GM18861 (cell line): ENCODE results near the gene SPOCK3.

Experiments
- ATAC-seq: cut with Tn5 transposase; IDR thresholded peaks from one replicate; pipeline ENCODE4 v1.9.1; 2021; ENCODE audit not compliant: unreplicated experiment

Gene SPOCK3

GRCh38 chr4:167176723-167177367 lies 57.4 kb downstream of the SPOCK3 start:
- ATAC-seq: no peak

GRCh38 chr4:167171928-167172327 lies 62.4 kb downstream of the SPOCK3 start:
- ATAC-seq: no peak

- no peak for ATAC-seq
Measured at GRCh38 chr4:167168611-167169010, 65.7 kb downstream of the SPOCK3 start.

DNA sequence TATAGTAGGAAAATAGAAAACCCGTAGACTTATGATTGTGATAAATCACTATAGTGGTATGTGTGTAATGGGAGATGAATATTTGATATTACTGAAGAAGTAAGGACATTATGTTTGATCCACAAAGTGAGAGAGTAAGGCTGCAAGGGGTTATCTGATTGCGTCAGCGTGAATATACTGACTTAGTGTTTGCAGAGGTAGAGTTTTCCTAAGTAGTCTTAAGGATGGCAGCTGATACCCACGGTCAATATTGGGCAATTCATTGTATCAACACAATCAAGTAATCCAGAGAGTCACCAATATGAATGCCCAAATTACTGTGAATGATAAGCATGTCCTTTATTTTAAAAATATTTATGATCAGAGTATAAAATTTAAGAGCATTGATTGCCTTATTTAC lies 83.7 kb downstream of the SPOCK3 start:
- no peak for ATAC-seq

GRCh38 chr4:167144605-167145004 lies 89.7 kb downstream of the SPOCK3 start:
- ATAC-seq: no peak

- ATAC-seq: no peak
Measured at GRCh38 chr4:167143018-167143417, 91.3 kb downstream of the SPOCK3 start.

- ATAC-seq: no peak
Measured at GRCh38 chr4:167136270-167136669, 98.0 kb downstream of the SPOCK3 start.

- ATAC-seq: no peak
Measured at GRCh38 chr4:167129146-167129545, 105.1 kb downstream of the SPOCK3 start.

DNA sequence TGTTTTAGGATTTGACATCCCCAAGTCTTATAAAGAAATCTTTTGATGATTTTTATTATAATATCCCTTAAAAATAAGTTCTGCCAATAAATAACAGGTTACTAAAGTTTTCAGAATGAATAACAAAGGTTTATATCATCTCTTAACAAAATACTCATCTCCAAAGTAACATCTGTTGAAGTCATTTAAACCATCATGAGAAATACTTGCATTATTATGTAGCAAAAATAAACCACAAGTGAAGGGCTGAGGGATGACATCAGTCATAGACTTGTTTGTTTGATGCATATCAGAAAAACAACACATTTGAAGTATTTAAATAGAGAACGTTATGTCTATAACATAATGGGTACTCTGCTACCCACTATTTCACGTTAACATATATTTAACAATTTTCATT lies 114.9 kb downstream of the SPOCK3 start:
- ATAC-seq: no peak

GRCh38 chr4:167117273-167117672 lies 117.0 kb downstream of the SPOCK3 start:
- ATAC-seq: no peak

- ATAC-seq: no peak
Measured at GRCh38 chr4:167114416-167114971, 119.8 kb downstream of the SPOCK3 start.

- no peak for ATAC-seq
Measured at GRCh38 chr4:167111622-167112021, 122.7 kb downstream of the SPOCK3 start.

GRCh38 chr4:167111092-167111491 lies 123.2 kb downstream of the SPOCK3 start:
- no peak for ATAC-seq

DNA sequence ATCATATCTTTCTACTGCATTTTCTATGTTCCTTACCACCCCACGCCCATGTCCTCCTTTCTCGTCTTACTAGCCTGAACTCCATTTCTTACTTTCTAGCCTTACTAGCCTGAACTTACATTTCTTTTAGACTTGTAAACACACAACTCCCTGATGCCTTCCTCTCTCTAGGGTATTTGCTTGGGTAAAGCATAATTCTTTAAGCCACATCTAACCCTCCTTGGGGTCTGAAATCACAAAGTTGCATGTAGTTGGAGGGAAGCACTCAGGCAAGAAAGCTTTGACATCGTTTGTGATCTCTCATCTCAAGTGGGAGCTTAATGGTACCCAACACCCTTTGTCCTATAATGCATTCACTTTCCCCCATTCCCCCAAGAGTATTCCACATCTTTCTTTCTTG lies 124.4 kb downstream of the SPOCK3 start:
- no peak for ATAC-seq

DNA sequence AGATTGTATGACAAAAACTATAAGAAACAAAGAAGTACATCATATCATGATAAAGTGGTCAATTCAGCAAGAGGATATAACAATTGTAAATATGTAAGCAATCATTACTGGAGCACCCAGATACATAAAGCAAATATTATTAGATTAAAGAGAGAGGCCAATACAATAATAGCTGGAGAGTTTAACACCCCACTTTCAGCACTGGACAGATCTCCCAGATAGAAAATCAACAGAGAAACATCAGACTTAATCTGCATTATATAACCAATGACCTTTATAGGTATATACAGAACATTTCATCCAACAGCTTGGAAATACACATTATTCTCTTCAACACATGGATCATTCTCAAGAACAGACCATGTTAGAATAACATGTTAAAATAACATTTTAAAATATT lies 128.4 kb downstream of the SPOCK3 start:
- ATAC-seq: no peak

DNA sequence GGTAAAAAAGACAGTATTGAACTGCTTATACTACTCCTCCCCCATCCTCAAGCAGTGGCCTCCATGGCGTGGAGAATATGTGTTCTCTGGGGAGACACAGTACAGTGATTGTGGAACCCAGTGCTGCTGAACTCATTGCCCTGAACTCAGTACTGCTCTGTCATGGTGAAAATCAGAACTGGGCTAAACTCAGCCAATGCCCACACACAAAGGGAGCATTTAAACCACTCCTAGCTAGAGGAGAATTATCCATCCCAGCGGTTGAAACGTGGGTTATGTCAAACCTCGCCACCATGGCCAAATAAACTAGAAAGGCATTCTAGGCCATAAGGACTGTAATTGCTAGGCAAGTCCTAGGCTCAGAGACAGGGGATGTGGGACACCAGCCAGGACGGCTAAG lies 131.8 kb downstream of the SPOCK3 start:
- no peak for ATAC-seq

- ATAC-seq: no peak
Measured at GRCh38 chr4:167101035-167101434, 133.3 kb downstream of the SPOCK3 start.

DNA sequence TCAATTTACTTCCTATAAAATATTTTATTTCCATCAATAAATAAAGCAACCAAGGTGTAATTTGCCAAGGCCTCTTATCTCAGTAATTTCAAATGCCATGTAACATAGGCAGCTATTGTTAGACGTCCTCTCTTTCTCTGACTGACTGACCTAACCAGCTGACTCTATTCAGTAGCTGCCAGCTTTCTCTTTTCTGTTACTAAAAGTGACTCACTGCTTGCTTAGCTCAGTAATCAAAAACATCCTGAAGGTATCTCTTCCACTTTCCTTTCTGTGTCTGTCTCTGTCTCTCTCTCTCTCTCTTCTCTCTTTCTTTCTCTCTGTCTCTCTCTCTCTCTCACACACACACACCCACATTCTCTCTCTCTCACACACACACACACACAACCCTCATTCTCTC lies 134.2 kb downstream of the SPOCK3 start:
- no peak for ATAC-seq

DNA sequence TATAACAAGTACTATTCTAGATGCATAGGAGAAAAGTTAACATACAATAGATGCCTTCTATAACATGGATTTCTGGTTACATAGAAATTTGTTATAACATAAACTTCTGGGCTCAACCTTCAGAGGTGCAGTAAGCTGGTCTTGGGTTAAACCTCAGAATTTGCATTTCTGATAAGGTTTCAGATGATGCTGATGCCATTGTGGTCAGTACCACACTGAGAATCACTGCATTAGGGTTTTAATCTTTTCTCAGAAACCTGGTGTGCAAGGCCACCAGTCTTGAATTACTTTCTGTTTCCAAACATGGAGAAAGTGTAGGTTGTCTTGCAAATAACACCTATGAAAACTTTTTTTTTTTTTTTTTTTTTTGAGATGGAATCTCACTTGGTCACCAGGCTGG lies 146.2 kb downstream of the SPOCK3 start:
- peak; percentile 87 for ATAC-seq

DNA sequence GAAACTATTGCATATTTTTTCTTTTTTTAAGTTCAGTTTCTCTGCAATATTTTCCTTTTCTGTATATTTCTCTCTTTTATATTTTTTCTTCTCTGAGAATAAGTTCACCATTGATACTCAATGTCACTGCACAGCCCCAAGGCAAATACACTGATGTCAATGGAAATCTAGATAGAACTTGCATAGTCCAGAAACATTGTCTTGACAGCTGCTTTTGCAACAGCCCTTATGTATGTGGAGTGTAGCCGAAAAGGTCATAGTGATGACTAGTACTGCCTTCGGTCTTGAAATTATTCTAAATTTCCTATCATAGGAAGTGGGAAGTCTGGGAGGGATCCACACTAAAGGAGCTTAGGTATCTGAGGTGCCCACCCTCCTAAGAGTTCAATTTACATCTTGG lies 150.0 kb downstream of the SPOCK3 start:
- no peak for ATAC-seq

DNA sequence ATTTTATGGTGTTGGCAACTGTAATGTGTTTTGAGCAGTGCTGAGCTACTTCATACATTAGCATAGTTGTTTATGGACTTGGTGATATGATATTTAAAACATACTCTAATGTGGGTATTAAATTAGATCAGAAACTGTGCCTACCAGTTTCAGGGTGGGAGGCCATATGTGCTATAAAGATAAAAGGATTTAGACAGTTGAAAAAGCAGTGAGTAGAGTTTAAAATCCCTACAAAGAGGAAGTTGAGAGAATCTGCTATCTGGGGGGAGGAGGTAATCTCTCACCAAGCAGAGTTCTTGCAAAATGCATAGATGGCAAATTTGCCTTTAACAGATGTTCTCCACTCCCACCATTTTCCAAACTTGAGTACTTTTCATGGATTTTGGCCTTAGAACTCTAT lies 154.5 kb downstream of the SPOCK3 start:
- ATAC-seq: no peak

GRCh38 chr4:167052631-167053091 lies 181.6 kb downstream of the SPOCK3 start:
- no peak for ATAC-seq

GRCh38 chr4:167049257-167049656 lies 185.0 kb downstream of the SPOCK3 start:
- ATAC-seq: no peak
